Sigmoid colon (tissue), 7 donors: ENCODE results near the gene LYPD6B. TPM values are rescaled to one million over a fixed set of nuclear protein-coding genes. Genes with fewer than 3 reads are reported as not detected.

ENCODE experiments used
- DNase-seq: peaks from one replicate; pipeline ENCODE4 v3.0.0-alpha.2; 2019
- H3K27ac ChIP-seq, 4 donors: fragments of 200-600 bp; sonication (generic); one replicate each; pipeline ENCODE4 v1.5.1; 2016 to 2019; ENCODE audit warnings: mild to moderate bottlenecking in 1 of 4
- H3K27me3 ChIP-seq, 3 donors: fragments of 200-600 bp; sonication (generic); one replicate each; pipeline ENCODE4 v1.5.1; 2019; ENCODE audit warnings: mild to moderate bottlenecking in 1 of 3
- H3K36me3 ChIP-seq, 4 donors: fragments of 200-600 bp; sonication (generic); one replicate each; pipeline ENCODE4 v1.5.1; 2016 to 2019
- H3K4me1 ChIP-seq, 4 donors: fragments of 200-600 bp; sonication (generic); one replicate each; pipeline ENCODE4 v1.5.1; 2017 to 2019
- H3K4me3 ChIP-seq, 4 donors: fragments of 200-600 bp; sonication (generic); one replicate each; pipeline ENCODE4 v1.5.1; 2017 to 2019; ENCODE audit warnings: mild to moderate bottlenecking in 2 of 4, moderate library complexity in 1 of 4
- H3K9me3 ChIP-seq, 4 donors: fragments of 200-600 bp in 3 of 4; sonication (generic) in 3 of 4; one replicate each; pipeline versions ENCODE4 v1.5.1 to v1.6.1; 2013 to 2019
- EP300 ChIP-seq, 4 donors: sonication (generic); formaldehyde crosslinking; IDR thresholded peaks; one replicate each; pipeline ENCODE4 v1.6.1; 2017; ENCODE audit warnings: antibody characterized with exemption in 4 of 4
- POLR2A ChIP-seq, 2 donors: fragments of 450-650 bp; IDR thresholded peaks; one replicate each; pipeline ENCODE4 v1.6.1; 2016; ENCODE audit warnings: antibody characterized with exemption in 2 of 2, mild to moderate bottlenecking in 2 of 2, moderate library complexity in 2 of 2
- POLR2AphosphoS5 ChIP-seq, 4 donors: sonication (generic); formaldehyde crosslinking; IDR thresholded peaks; one replicate each; pipeline ENCODE4 v1.6.1; 2017; ENCODE audit warnings: antibody characterized with exemption in 4 of 4
- WGBS, 2 donors: extraction: QIAGEN DNeasy Blood & Tissue Kit; methylation state at CpG; one replicate each; pipeline ENCODE4 v1.1.7; 2013; 5-methylcytosine and 5-hydroxymethylcytosine counted together
- intact Hi-C: fragments of 100-400 bp; cut with DNase I; formaldehyde crosslinking; loops from one replicate; pipeline ENCODE4 v1.15.1; 2023
- polyA plus RNA-seq, 3 donors: library from polyadenylated mRNA; stranded (reverse); fragments of 200-250 nt; gene quantifications; one replicate each; pipeline ENCODE4 v1.2.3, GENCODE V29; 2013
- total RNA-seq, 4 donors: library from RNA; depleted of rRNA; stranded (reverse); fragments of >200 nt; gene quantifications; one replicate each; pipeline ENCODE4 v1.1.0, GENCODE V29; 2016
- TF ChIP-seq, protein P1 (sequence below), 4 experiments: fragments of 450-650 bp in 3 of 4; fragments of 200-600 bp in 1 of 4; IDR thresholded peaks; one replicate each; pipeline ENCODE4 v1.5.1; 2016 to 2019; ENCODE audit warnings: antibody characterized with exemption in 4 of 4, mild to moderate bottlenecking in 3 of 4, moderate library complexity in 2 of 4
- donor health status: healthy with polysubstance abuse.
- donor health status: Bipolar disorder and iron deficiency.
- donor health status: healthy.

The LYPD6B gene
- total and polyA plus RNA-seq, 7 donors = 0.66 to 2.1 (median 1.5) TPM; not detected in 3

DNA sequence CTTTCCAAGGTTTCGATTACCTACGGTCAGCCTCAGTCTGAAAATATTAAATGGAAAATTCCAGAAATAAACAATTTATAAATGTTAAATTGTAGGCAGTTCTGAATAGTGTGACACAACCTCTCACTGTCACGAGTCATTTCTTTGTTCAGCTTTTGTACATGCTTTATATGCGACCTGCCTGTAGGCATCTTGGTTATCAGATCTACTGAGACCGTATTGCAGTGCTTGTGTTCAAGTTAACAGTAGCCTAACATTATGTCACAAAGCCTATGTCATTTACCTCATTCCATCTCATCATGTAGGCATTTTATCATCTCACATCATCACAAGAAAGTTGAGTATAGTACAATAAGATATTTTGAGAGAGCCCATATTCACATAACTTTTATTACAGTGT is 77.3 kb downstream of the LYPD6B start:
- H3K36me3 ChIP-seq = no peaks in the 10 kb centered on the region
- no peak overlapping the region for H3K4me3 ChIP-seq
- no peak for DNase-seq
- TF ChIP-seq, protein P1, sequence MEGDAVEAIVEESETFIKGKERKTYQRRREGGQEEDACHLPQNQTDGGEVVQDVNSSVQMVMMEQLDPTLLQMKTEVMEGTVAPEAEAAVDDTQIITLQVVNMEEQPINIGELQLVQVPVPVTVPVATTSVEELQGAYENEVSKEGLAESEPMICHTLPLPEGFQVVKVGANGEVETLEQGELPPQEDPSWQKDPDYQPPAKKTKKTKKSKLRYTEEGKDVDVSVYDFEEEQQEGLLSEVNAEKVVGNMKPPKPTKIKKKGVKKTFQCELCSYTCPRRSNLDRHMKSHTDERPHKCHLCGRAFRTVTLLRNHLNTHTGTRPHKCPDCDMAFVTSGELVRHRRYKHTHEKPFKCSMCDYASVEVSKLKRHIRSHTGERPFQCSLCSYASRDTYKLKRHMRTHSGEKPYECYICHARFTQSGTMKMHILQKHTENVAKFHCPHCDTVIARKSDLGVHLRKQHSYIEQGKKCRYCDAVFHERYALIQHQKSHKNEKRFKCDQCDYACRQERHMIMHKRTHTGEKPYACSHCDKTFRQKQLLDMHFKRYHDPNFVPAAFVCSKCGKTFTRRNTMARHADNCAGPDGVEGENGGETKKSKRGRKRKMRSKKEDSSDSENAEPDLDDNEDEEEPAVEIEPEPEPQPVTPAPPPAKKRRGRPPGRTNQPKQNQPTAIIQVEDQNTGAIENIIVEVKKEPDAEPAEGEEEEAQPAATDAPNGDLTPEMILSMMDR (IDR thresholded peaks at IDR 0.05) = no peak
- TF ChIP-seq EP300 (IDR thresholded peaks at IDR 0.05) (no peak), POLR2AphosphoS5 (IDR thresholded peaks at IDR 0.05) (no peak), POLR2A (IDR thresholded peaks at IDR 0.05) (no peak)
- no peaks in the 10 kb centered on the region for H3K4me1 ChIP-seq
- peaks cover 0 to 5% (median 0%) of the 10 kb centered on the region in 4 donors for H3K9me3 ChIP-seq
- no peaks in the 10 kb centered on the region for H3K27me3 ChIP-seq
- H3K27ac ChIP-seq = no peak overlapping the region
- intact Hi-C loops = no loop called here
- WGBS, 2 donors = 92 to 93% methylated on average over 5 of the region's 5 CpGs

DNA sequence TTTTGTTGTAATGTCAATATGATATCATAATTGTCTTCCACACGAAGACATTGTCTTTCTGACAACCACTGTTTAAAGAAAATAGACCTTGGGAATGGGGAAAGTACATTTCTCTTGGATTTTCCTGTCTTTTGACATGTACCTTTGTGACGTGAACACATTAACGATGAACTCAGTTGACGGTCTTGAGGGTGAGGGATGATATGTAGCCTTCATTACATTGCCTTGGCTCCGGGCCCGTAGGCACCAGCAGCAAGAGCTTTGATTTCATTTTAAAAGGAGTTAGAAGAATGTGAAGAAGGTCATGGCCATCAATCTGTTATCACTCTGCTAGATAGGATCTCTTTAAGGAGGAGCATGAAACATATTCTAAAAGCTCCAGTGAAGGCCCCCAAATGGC is 80.9 kb downstream of the LYPD6B start:
- no peaks in the 10 kb centered on the region for H3K36me3 ChIP-seq
- no peaks in the 10 kb centered on the region for H3K4me1 ChIP-seq
- H3K27ac ChIP-seq = no peak overlapping the region
- WGBS, 2 donors = 83 to 86% methylated on average over 6 of the region's 6 CpGs
- TF ChIP-seq, protein P1 (IDR thresholded peaks at IDR 0.05) = no peak
- TF ChIP-seq EP300 (IDR thresholded peaks at IDR 0.05) = no peak
- H3K27me3 ChIP-seq = no peaks in the 10 kb centered on the region
- no peak for DNase-seq
- H3K4me3 ChIP-seq = no peak overlapping the region
- intact Hi-C loops = no loop called here
- H3K9me3 ChIP-seq = peaks cover 0 to 5% (median 0%) of the 10 kb centered on the region in 4 donors

DNA sequence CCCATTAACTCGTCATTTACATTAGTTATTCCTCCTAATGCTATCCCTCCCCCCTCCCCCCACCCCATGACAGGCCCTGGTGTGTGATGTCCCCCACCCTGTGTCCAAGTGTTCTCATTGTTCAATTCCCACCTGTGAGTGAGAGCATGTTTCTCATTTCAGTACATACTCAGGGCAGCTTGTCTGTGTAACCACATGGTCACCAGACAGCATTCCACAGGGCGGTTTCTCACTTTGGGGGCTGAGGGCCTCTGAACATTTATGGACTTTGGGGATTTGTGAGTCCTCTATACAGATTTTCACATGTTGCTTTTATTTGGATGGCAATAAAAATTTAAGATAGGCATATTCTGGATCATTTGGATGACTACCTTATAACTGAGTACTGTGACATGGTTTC is 84.0 kb downstream of the LYPD6B start:
- no peak overlapping the region for H3K27ac ChIP-seq
- no peak for TF ChIP-seq POLR2A (IDR thresholded peaks at IDR 0.05)
- no peak for TF ChIP-seq POLR2AphosphoS5 (IDR thresholded peaks at IDR 0.05)
- TF ChIP-seq EP300 (IDR thresholded peaks at IDR 0.05) = no peak
- TF ChIP-seq, protein P1 (IDR thresholded peaks at IDR 0.05) = no peak
- no peak for DNase-seq
- intact Hi-C loops = no loop called here
- H3K27me3 ChIP-seq = no peaks in the 10 kb centered on the region
- H3K9me3 ChIP-seq = no peaks in the 10 kb centered on the region
- no peaks in the 10 kb centered on the region for H3K4me1 ChIP-seq
- H3K36me3 ChIP-seq = no peaks in the 10 kb centered on the region
- 80 to 91% methylated on average over 2 of the region's 2 CpGs for WGBS, 2 donors
- H3K4me3 ChIP-seq = no peak overlapping the region

DNA sequence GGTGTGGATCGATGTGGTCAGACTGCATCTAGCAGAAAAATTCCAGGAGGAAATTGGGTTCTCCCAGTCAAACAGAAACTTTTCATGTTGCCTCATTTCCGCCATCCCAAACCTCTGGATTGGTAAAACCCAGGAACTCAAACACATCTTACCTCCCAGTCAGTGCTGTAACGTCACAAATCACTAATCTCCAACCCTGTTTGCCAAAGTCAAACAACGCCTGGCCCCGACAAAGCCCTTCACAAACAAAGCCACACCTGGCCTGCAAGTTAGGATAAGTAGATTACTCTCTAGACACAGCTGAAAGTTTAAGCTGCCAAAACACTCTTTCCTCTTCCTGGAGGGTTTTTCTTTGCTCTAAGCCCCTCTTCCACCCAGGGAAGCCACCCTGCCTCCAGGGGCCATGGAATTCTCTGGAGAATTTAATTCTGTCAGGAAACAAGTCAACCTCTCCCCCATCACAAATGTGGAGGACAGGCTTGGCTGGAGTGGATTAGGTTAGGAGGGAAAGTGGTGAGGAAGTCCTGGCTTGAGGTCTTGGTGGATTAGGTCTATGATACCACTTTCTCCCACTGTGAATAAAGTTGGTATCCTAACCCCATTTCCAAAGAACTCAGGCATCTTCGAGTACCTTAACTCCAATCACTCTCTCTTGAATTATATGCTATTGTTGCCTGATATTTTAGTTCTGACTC is 86.7 kb downstream of the LYPD6B start:
- Histone ChIP-seq H3K9me3 (no peaks in the 10 kb centered on the region), H3K4me1 (no peaks in the 10 kb centered on the region), H3K4me3 (no peak overlapping the region), H3K36me3 (no peaks in the 10 kb centered on the region), H3K27ac (no peak overlapping the region), H3K27me3 (no peaks in the 10 kb centered on the region)
- no peak for DNase-seq
- intact Hi-C loops = no loop called here
- WGBS, 2 donors = 20 to 61% methylated on average over 6 of the region's 6 CpGs
- TF ChIP-seq, protein P1 (IDR thresholded peaks at IDR 0.05) = no peak
- TF ChIP-seq EP300 (IDR thresholded peaks at IDR 0.05) = no peak
- TF ChIP-seq POLR2AphosphoS5 (IDR thresholded peaks at IDR 0.05) = no peak
- TF ChIP-seq POLR2A (IDR thresholded peaks at IDR 0.05) = no peak

DNA sequence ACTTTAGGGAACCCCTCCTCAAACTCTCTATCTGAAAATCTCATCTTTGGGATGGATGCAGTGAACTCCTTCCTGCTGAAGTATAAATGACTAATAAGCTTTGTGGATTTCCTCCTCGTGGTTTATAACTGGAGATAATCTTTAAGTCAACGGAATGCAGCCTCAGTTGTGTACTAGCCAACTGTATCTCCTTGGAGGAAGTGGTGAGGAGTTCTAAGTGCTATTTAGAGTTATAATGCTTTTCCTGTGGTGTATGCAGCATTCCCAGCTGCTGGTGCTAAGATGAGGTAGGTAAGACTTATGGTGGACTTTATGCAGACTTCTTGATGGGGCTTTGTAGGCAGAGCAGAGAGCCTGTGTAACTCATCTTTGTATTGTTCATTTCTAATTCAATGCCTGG is 90.9 kb downstream of the LYPD6B start:
- Histone ChIP-seq H3K4me3 (no peak overlapping the region), H3K27ac (no peak overlapping the region), H3K27me3 (no peaks in the 10 kb centered on the region), H3K36me3 (no peaks in the 10 kb centered on the region), H3K9me3 (no peaks in the 10 kb centered on the region), H3K4me1 (no peaks in the 10 kb centered on the region)
- no peak for DNase-seq
- 9 to 27% methylated on average over 2 of the region's 2 CpGs for WGBS, 2 donors
- intact Hi-C loops = no loop called here
- TF ChIP-seq EP300 (IDR thresholded peaks at IDR 0.05) (no peak), POLR2A (IDR thresholded peaks at IDR 0.05) (no peak), POLR2AphosphoS5 (IDR thresholded peaks at IDR 0.05) (no peak)
- TF ChIP-seq, protein P1 (IDR thresholded peaks at IDR 0.05) = no peak
